B cell (primary cell): ENCODE measurements around the gene DOCK3. TPM values are rescaled to one million over a fixed set of nuclear protein-coding genes. Genes with fewer than 3 reads are reported as not detected.
"Not testable (repeated sequence)": the region's sequence is repeated elsewhere in the genome, so short reads cannot be mapped to it uniquely, and the experiment has no call there.

Experiments
- ATAC-seq: fragments of 200-7000 bp; cut with Tn5 transposase; one replicate; pipeline ENCODE4 v1.10.0; 2021; ENCODE audit warnings: low read depth, mild to moderate bottlenecking, moderate number of reproducible peaks, moderate library complexity
- CTCF ChIA-PET: fragments of 350-600 bp; sonication (Branson Sonifier 250); formaldehyde crosslinking; loops from one replicate; lab custom pipeline; 2021; ENCODE audit warnings: antibody characterized with exemption, inconsistent platforms; lab: Charles Lee
- POLR2A ChIA-PET: fragments of 350-600 bp; sonication (Branson Sonifier 250); formaldehyde crosslinking; loops from one replicate; lab custom pipeline; 2021; ENCODE audit warnings: antibody characterized with exemption; lab: Charles Lee
- DNase-seq: peaks from one replicate; pipeline ENCODE4 v3.0.0; 2013
- H2AFZ ChIP-seq: 2 replicates; pipeline ENCODE4 v1.6.1; 2012; ENCODE audit warnings: mild to moderate bottlenecking, low read depth, low read length; ENCODE audit not compliant: insufficient read depth, poor library complexity, severe bottlenecking
- H3K27ac ChIP-seq, 2 donors: 1 replicate in 1 of 2; 2 replicates in 1 of 2; pipeline ENCODE4 v1.5.1; 2012 to 2013; ENCODE audit warnings: low read length in 2 of 2, mild to moderate bottlenecking in 2 of 2, moderate library complexity in 1 of 2
- H3K27me3 ChIP-seq, 4 experiments: fragments of 200-600 bp in 1 of 4; sonication (generic) in 1 of 4; replicated peaks in 1 of 4; 1 replicate in 2 of 4; 2 replicates in 2 of 4; pipeline versions ENCODE4 v1.6.1 to v1.7.0; 2013 to 2016; ENCODE audit warnings: low read length in 3 of 4, mild to moderate bottlenecking in 2 of 4, mixed read lengths in 1 of 4, moderate library complexity in 1 of 4; ENCODE audit not compliant: insufficient read depth in 4 of 4, control insufficient read depth in 3 of 4; ENCODE audit errors: control extremely low read depth in 1 of 4
- H3K36me3 ChIP-seq, 2 experiments: replicated peaks in 1 of 2; 1 replicate in 1 of 2; 2 replicates in 1 of 2; pipeline versions ENCODE4 v1.6.1 to v1.7.1; 2013; ENCODE audit warnings: low read length in 1 of 2; ENCODE audit not compliant: insufficient read depth in 2 of 2, control insufficient read depth in 1 of 2; ENCODE audit errors: control extremely low read depth in 1 of 2, extremely low read depth in 1 of 2
- H3K4me1 ChIP-seq, 2 donors: fragments of 200-600 bp in 1 of 2; sonication (generic) in 1 of 2; 1 replicate in 1 of 2; 2 replicates in 1 of 2; pipeline versions ENCODE4 v1.5.1 to v1.6.1; 2013 to 2017; ENCODE audit warnings: low read length in 2 of 2; ENCODE audit not compliant: control insufficient read depth in 2 of 2, insufficient read depth in 2 of 2
- H3K4me2 ChIP-seq: replicated peaks from 2 replicates; pipeline ENCODE3; 2012; ENCODE audit warnings: mild to moderate bottlenecking, low read depth, low read length; ENCODE audit not compliant: poor library complexity, severe bottlenecking
- H3K4me3 ChIP-seq, 5 experiments: fragments of 200-600 bp in 1 of 5; sonication (generic) in 1 of 5; 1 replicate in 3 of 5; 2 replicates in 2 of 5; pipeline versions ENCODE4 v1.5.1 to v1.7.0; 2011 to 2016; ENCODE audit warnings: low read length in 4 of 5, mild to moderate bottlenecking in 4 of 5, low read depth in 2 of 5, control low read depth in 1 of 5, moderate library complexity in 1 of 5; ENCODE audit not compliant: insufficient read depth in 1 of 5; ENCODE audit errors: control extremely low read depth in 1 of 5, extremely low read depth in 1 of 5
- H3K79me2 ChIP-seq: fragments of 200-600 bp; sonication (generic); one replicate; pipeline ENCODE4 v1.6.0; 2016; ENCODE audit warnings: low read length; ENCODE audit not compliant: control insufficient read depth, insufficient read depth
- H3K9ac ChIP-seq: fragments of 200-600 bp; sonication (generic); 2 replicates; pipeline ENCODE4 v1.6.1; 2017; ENCODE audit warnings: mild to moderate bottlenecking, low read length, moderate library complexity
- H3K9me3 ChIP-seq, 3 donors: one replicate each; pipeline versions ENCODE4 v1.6.1 to v1.7.1; 2013; ENCODE audit warnings: low read length in 2 of 3; ENCODE audit not compliant: control insufficient read depth in 2 of 3, insufficient read depth in 1 of 3; ENCODE audit errors: control extremely low read depth in 1 of 3
- H4K20me1 ChIP-seq: 2 replicates; pipeline ENCODE4 v1.6.0; 2012; ENCODE audit warnings: mild to moderate bottlenecking, low read length; ENCODE audit not compliant: insufficient read depth, control insufficient read depth, poor library complexity, severe bottlenecking
- H3K27ac Mint-ChIP-seq: one replicate; pipeline ENCODE4 v1.8.0; 2021; ENCODE audit warnings: mixed read lengths
- H3K27me3 Mint-ChIP-seq: one replicate; pipeline ENCODE4 v1.8.0; 2021; ENCODE audit warnings: mixed read lengths
- H3K4me1 Mint-ChIP-seq: one replicate; pipeline ENCODE4 v1.8.0; 2021; ENCODE audit warnings: mixed read lengths
- H3K4me3 Mint-ChIP-seq: one replicate; pipeline ENCODE4 v1.8.0; 2021; ENCODE audit warnings: mixed read lengths
- H3K9me3 Mint-ChIP-seq: one replicate; pipeline ENCODE4 v1.8.0; 2022; ENCODE audit warnings: mixed read lengths; ENCODE audit not compliant: insufficient read depth
- CTCF ChIP-seq: fragments of 200-600 bp; IDR thresholded peaks from one replicate; pipeline ENCODE4 v1.8.0; 2022; ENCODE audit warnings: antibody characterized with exemption, mild to moderate bottlenecking
- EZH2 ChIP-seq: IDR thresholded peaks from 2 replicates; pipeline ENCODE4 v1.6.1; 2012; ENCODE audit warnings: borderline replicate concordance, low read depth, mild to moderate bottlenecking, moderate library complexity, low read length; ENCODE audit not compliant: insufficient read depth, poor library complexity, severe bottlenecking
- WGBS: methylation state at CpG from one replicate; pipeline ENCODE4 v1.1.5; 2013; ENCODE audit warnings: missing lambda C conversion rate; ENCODE audit not compliant: insufficient coverage; 5-methylcytosine and 5-hydroxymethylcytosine counted together
- intact Hi-C: fragments of 100-400 bp; cut with micrococcal nuclease; formaldehyde crosslinking; loops from one replicate; pipeline ENCODE4 v1.10.0; 2022
- polyA plus RNA-seq: library from polyadenylated mRNA; depleted of rRNA; stranded (reverse); fragments of >200 nt; gene quantifications from 2 replicates; pipeline ENCODE4 v1.2.3, GENCODE V29; 2012
- total RNA-seq, 2 donors: library from RNA; stranded (reverse); fragments of 120-200 nt in 1 of 2; gene quantifications; 1 replicate in 1 of 2; 2 replicates in 1 of 2; pipeline versions ENCODE4 v1.2.3 to v1.2.4, GENCODE V29; 2013 to 2022

The DOCK3 gene
- total and polyA plus RNA-seq, 2 donors (not counting 1 experiment from before 2014, with no cell fraction given): 0.06 to 0.30 TPM

GRCh38 chr3:50687916-50688315 lies 13.2 kb downstream of the DOCK3 start:
- POLR2A ChIA-PET: no interaction called here
- H4K20me1 ChIP-seq: no peaks in the 10 kb centered on the region
- TF ChIP-seq EZH2 (no peak), CTCF (no peak)
- H3K9ac ChIP-seq: no peak overlapping the region
- ATAC-seq (no peak), DNase-seq (no peak)
- H3K27ac ChIP-seq: no peak overlapping the region
- 80% methylated on average over 1 of the region's 2 CpGs for WGBS
- H2AFZ ChIP-seq: no peak overlapping the region
- intact Hi-C loops: no loop called here
- H3K27me3 Mint-ChIP-seq: peaks cover 45% of the 10 kb centered on the region
- no peak overlapping the region for H3K4me2 ChIP-seq
- no peaks in the 10 kb centered on the region for H3K9me3 ChIP-seq
- H3K36me3 ChIP-seq: no peaks in the 10 kb centered on the region
- no peaks in the 10 kb centered on the region for H3K4me1 Mint-ChIP-seq
- no peak overlapping the region for H3K4me3 ChIP-seq
- no peaks in the 10 kb centered on the region for H3K9me3 Mint-ChIP-seq
- H3K27ac Mint-ChIP-seq: no peak overlapping the region
- H3K27me3 ChIP-seq: no peaks in the 10 kb centered on the region
- no peak overlapping the region for H3K4me3 Mint-ChIP-seq
- CTCF ChIA-PET: no interaction called here
- H3K4me1 ChIP-seq: no peaks in the 10 kb centered on the region
- H3K79me2 ChIP-seq: no peaks in the 10 kb centered on the region

GRCh38 chr3:50688602-50689001 lies 13.9 kb downstream of the DOCK3 start:
- POLR2A ChIA-PET, H3K4me1 Mint-ChIP-seq: not testable (repeated sequence)
- 88% methylated on average over 2 of the region's 4 CpGs for WGBS

More at GRCh38 chr3:50688602-50689001, 13.9 kb downstream of the DOCK3 start:
- intact Hi-C loops, CTCF ChIA-PET, H3K9ac ChIP-seq, H3K36me3 ChIP-seq, H3K27me3 ChIP-seq, H3K9me3 ChIP-seq, H3K9me3 Mint-ChIP-seq, H3K27ac Mint-ChIP-seq, H3K4me3 ChIP-seq, ATAC-seq, H4K20me1 ChIP-seq, H2AFZ ChIP-seq, DNase-seq, H3K27ac ChIP-seq, H3K79me2 ChIP-seq, H3K4me3 Mint-ChIP-seq, H3K4me1 ChIP-seq, H3K4me2 ChIP-seq: not testable (repeated sequence)
- peaks cover 44% of the 10 kb centered on the region for H3K27me3 Mint-ChIP-seq
